ENCODE measurements around the gene EGFR.

DNA sequence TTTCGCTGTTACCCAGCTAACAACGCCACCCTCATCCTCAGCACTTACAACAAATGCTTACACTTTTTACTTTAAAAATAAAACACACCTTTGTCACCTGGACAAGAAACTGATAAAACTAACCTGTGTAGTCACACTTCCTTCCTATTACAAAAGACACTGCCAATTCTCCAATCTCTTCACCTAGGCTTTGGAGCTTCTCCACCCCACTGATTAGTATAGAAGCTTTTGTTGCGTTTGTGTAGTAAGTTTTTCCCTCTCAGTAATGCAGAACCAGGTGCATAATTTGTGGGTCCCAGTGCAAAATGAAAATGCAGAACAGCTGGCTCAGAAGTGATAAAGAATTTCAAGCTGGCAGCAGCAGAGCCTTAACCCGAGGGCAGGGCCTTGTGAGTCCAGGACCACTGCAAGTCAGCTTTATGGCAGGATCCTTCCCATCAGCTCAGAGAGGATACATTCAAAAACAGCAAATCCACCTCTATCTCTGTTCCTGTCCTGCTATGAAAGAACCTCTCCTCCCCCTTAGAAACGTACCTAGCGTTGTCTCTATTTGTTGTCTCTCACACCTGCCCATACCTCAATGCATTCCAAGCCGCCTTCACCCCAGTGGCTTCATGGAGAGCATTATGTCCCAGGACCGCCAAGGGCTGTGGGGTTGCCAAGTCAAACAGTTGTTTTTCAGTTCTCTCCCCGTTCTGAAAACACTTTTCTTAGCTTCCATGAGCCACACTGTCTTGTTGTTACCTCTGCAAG is 40.3 kb upstream of the EGFR start:
- TF ChIP-seq, protein P1, sequence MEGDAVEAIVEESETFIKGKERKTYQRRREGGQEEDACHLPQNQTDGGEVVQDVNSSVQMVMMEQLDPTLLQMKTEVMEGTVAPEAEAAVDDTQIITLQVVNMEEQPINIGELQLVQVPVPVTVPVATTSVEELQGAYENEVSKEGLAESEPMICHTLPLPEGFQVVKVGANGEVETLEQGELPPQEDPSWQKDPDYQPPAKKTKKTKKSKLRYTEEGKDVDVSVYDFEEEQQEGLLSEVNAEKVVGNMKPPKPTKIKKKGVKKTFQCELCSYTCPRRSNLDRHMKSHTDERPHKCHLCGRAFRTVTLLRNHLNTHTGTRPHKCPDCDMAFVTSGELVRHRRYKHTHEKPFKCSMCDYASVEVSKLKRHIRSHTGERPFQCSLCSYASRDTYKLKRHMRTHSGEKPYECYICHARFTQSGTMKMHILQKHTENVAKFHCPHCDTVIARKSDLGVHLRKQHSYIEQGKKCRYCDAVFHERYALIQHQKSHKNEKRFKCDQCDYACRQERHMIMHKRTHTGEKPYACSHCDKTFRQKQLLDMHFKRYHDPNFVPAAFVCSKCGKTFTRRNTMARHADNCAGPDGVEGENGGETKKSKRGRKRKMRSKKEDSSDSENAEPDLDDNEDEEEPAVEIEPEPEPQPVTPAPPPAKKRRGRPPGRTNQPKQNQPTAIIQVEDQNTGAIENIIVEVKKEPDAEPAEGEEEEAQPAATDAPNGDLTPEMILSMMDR (IDR thresholded peaks at IDR 0.05; ENCODE audit: low read depth, low read length), result no peak
- TF ChIP-seq EZH2phosphoT487 (IDR thresholded peaks at IDR 0.05; ENCODE audit: low read depth), result no peak
